DOHH2 (cell line): Measurements from ENCODE around the gene SRP72.

Experiments used
- CTCF ChIP-seq: fragments of 200-600 bp; sonication (generic); IDR thresholded peaks from one replicate; pipeline ENCODE4 v1.5.1; 2014; ENCODE audit warnings: antibody characterized with exemption, mild to moderate bottlenecking, low read depth, low read length; ENCODE audit not compliant: poor library complexity, severe bottlenecking
- EZH2phosphoT487 ChIP-seq: fragments of 200-600 bp; sonication (generic); IDR thresholded peaks from 2 replicates; pipeline ENCODE4 v1.6.1; 2017; ENCODE audit warnings: borderline replicate concordance, mild to moderate bottlenecking, antibody characterized with exemption, low read length, moderate library complexity, mixed read lengths

- TF ChIP-seq CTCF (no peak), EZH2phosphoT487 (no peak)
Observed at GRCh38 chr4:56427179-56427578, 40.2 kb upstream of the SRP72 start.
